Stimulated activated CD4-positive, alpha-beta T cell treated with anti-CD3 and anti-CD28 coated beads, Interleukin-12 subunit alpha, Interleukin-12 subunit beta, amount 100 ng/mL, for 48 hours (primary cell): ENCODE results near the gene RPS21.
A peak's percentile ranks its signal among the peaks of the same experiment; 100 is the strongest.

Experiments
- DNase-seq, 3 donors: peaks; one replicate each; pipeline ENCODE4 v3.0.0-alpha.2; 2020; ENCODE audit warnings: low read depth in 2 of 3, low spot score in 1 of 3

The RPS21 gene

GRCh38 chr20:62386383-62387218 is at the start of gene RPS21:
RPS21 (plus strand) TSS chr20:62387103; CDS start chr20:62387339, 236 bp downstream.
- peak; percentile 79 to 92 (median 85) for DNase-seq

GRCh38 chr20:62337558-62338293 is 49.2 kb upstream of the RPS21 start:
- DNase-seq: no peak

- DNase-seq: no peak
Measured at GRCh38 chr20:62338294-62338620, 48.6 kb upstream of the RPS21 start.

GRCh38 chr20:62339647-62340062 is 47.2 kb upstream of the RPS21 start:
- no peak for DNase-seq

- no peak for DNase-seq
Measured at GRCh38 chr20:62342910-62343309, 44.0 kb upstream of the RPS21 start.

GRCh38 chr20:62344092-62344491 is 42.8 kb upstream of the RPS21 start:
- no peak for DNase-seq

- no peak for DNase-seq
Measured at GRCh38 chr20:62344782-62345181, 42.1 kb upstream of the RPS21 start.

GRCh38 chr20:62345681-62346370 is 41.1 kb upstream of the RPS21 start:
- no peak for DNase-seq

GRCh38 chr20:62346398-62347150 is 40.3 kb upstream of the RPS21 start:
- no peak for DNase-seq

GRCh38 chr20:62347151-62347404 is 39.8 kb upstream of the RPS21 start:
- DNase-seq: no peak

GRCh38 chr20:62347445-62347844 is 39.5 kb upstream of the RPS21 start:
- no peak for DNase-seq

- no peak for DNase-seq
Measured at GRCh38 chr20:62348604-62349003, 38.3 kb upstream of the RPS21 start.

GRCh38 chr20:62349556-62350097 is 37.3 kb upstream of the RPS21 start:
- no peak for DNase-seq

- no peak for DNase-seq
Measured at GRCh38 chr20:62350098-62350628, 36.7 kb upstream of the RPS21 start.

- no peak for DNase-seq
Measured at GRCh38 chr20:62350629-62351422, 36.1 kb upstream of the RPS21 start.

- no peak for DNase-seq
Measured at GRCh38 chr20:62351469-62352401, 35.2 kb upstream of the RPS21 start.

- no peak for DNase-seq
Measured at GRCh38 chr20:62352402-62353288, 34.3 kb upstream of the RPS21 start.
